ENCODE measurements around the gene TIGD1.
"Not testable (repeated sequence)": the region's sequence is repeated elsewhere in the genome, so short reads cannot be mapped to it uniquely, and the experiment has no call there.

Gene TIGD1

DNA sequence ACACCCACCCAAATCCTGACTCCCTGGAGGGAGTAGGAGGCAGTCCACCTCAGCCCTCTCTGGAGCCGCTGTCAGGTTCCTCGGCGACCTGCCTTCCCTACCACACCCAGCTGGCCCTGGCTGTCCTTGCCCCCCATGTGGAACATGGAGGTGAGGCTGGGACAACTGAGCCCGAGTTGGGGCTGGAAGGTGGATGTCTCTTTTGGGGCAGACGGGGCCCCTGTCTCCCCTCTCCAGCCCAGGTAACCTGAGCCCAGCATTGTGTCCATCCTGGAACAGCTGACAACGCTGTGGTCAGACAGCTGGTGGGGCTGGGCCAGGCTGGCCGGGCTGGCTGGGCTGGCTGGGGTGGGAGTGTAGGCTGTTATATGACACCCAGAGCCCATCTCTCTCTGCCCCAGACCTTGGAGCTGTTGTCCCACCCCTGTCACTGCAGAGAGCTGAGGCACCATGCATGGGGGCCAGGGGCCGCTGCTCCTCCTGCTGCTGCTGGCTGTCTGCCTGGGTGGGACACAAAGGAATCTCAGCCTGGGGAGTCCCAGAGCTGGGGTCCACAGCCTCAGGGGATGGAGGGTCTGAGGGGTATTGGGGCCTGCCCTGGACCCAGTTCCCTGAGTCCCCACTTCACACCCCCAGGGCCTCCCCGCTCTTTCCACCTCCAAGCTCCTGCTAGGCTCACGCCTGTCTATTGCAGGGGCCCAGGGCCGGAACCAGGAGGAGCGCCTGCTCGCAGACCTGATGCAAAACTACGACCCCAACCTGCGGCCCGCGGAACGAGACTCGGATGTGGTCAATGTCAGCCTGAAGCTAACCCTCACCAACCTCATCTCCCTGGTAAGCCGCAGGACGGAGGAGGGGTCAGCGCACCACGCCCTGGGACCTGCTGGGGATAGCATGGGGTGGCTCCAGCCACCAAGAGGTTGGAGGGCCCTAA lies 10.8 kb downstream of the TIGD1 start, which contains the start of gene CHRNG:
Gene CHRNG, plus strand, starts transcription at position 395 of the 934 bp plus-strand sequence. Its CDS starts 56 bp downstream, at position 451.
- no peak for DNase-seq (ENCODE audit: low spot score)

DNA sequence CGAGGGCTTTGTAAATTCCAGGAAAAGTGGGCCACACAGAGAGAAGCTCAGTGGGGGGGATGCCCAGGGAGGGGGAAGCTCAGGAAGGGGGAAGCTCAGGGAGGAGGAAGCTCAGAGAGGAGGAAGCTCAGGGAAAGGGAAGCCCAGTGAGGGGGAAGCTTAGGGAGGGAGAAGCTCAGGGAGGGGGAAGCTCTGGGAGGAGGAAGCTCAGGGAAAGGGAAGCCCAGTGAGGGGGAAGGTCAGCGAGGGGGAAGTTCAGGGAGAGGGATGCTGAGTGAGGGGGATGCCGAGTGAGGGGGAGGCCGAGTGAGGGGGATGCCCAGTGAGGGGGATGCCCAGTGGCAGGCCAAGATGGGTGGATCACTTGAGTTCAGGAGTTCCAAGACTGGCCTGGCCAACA lies 11.7 kb downstream of the TIGD1 start:
- no peak for DNase-seq (ENCODE audit: low spot score)

DNA sequence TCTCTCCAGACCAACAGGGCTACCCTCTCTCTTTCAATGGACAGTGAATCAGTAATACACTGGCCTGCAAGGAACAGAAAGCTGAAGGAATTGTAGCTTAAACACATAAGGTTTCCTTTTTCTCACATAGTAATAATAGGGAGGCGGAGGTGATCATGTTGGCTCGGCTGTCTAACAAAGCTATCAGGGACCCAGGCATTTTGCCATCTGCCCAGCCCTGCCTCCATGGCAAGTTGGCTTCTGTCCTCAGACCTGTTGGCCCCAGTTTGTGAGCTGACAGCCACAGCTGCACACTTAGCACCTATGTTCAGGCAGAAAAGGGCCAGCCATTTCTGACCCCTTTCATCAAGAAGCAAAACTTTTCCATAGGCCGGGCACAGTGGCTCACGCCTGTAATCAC lies 12.9 kb downstream of the TIGD1 start:
- no peak for DNase-seq (ENCODE audit: low spot score)

DNA sequence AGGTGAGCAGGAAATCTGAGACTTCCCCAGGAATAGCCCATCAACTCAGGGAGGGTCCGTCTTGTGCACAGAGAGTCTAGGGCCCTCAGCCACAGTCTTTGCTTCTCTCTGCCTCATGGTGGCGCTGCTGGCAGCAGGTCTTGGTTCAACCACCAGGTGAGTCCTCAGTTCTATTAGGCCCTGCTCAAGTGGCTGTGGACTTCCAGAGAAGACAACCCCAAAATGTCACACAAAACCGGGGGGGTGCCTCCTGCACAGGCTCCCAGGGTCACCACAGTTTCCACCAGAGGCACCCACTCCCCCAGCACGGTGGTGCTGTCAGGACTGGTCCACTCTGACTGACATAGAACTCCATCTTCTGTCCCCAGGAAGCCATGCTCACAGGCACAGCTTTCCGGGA lies 13.3 kb downstream of the TIGD1 start:
- DNase-seq (ENCODE audit: low spot score), result no peak

DNA sequence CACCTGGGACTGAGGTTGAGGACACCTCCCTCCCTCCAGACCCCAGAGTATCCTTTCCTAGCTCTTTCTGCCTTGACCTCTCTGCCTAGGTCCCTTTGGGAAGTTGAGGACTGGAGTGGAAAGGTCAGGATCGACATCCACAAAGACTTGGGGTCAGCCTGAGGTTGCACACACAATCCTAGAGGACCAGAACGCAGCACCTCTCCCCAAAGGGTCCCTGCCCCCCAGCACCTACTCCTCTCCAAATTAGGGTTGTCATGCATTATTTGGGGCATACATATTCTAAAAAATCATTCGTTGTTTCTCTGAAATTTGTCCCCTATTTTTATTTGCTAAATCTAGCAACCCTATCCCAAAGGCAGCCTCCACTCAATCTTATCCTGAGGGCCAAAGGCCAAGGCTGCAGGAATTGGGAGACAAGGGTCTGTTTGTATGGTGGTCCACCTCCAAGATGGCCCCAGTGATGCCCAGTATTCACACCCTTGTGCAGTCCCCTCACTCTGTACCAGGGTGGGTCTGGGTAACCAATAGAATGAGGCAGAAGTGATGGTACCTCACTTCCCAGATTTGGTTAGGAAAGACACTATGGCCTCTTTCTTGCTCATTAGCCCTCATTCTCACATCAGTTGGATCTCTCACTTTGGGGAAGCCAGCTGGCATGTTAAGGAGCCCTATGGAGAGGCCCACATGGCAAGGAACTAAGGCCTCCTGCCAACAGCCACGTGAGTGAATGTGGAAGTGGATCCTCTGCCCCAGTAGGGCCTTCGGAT lies 14.4 kb downstream of the TIGD1 start:
- no peak for DNase-seq (ENCODE audit: low spot score)

DNA sequence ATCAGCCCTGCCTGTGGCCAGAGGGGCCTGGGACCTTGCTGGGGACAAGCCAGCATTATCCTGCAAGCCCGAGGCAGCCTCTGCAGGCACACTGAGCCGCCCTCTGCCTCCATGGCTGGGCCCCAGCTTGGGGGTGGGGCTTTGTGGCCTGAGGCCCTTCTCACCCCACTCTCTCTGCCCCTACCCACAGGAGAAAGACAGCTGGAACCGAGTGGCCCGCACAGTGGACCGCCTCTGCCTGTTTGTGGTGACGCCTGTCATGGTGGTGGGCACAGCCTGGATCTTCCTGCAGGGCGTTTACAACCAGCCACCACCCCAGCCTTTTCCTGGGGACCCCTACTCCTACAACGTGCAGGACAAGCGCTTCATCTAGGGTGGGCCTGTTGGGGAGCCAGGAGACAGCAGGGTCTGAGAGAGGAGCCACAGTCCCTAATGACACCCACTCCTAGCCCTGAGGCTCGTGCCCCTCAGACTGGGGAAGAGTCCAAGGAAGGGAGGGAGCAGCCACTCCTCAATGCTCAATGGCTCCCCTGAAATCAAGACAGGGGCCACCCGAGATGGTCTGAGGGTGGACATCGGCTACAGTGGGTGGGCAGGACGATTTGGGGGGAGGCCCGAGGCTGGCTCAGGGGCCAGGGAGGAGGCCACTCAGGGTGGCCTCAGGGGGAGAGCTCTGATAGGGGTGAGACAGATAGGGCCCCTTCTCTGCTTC lies 15.3 kb downstream of the TIGD1 start:
- no peak for DNase-seq (ENCODE audit: low spot score)

DNA sequence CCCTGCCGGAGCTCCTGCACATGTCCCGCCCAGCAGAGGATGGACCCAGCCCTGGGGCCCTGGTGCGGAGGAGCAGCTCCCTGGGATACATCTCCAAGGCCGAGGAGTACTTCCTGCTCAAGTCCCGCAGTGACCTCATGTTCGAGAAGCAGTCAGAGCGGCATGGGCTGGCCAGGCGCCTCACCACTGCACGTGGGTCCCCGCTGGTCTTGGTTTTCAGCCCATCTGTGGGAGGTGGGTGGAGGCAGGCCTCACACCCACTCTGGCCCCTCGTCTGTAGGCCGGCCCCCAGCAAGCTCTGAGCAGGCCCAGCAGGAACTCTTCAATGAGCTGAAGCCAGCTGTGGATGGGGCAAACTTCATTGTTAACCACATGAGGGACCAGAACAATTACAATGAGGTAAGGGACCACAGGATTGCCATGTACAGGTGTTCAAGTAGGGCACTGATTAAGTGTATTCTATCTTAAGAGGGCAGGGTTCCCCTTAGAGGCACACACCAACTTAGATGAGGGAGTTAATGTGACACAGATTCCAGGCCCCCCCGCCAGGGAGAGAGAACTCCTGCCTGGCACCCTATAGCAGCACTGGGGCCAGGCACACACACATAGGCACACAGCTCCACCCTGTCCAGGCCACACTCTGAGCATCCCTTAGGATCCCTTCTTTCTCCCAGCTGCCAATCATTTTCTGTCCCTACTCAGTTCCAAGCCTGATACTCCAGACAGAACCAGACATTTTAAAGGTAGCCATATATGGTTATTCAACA lies 16.2 kb downstream of the TIGD1 start:
- no peak for DNase-seq (ENCODE audit: low spot score)

DNA sequence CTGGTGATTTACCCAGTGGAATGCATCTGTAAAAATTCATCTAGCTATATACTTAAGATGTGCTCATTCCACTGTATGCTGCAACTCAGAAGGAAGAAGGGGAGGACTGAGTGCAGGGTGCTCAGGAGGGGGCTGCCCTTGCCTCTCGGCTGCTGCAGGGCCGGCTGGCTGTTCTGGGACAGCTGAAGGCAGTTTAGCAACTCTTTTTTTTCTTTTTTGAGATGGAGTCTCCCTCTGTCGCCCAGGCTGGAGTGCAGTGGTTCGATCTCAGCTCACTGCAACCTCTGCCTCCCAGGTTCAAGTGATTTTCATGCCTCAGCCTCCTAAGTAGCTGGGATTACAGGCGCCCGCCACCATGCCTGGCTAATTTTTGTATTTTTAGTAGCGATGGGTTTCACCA lies 17.5 kb downstream of the TIGD1 start:
- not testable (repeated sequence) for DNase-seq (ENCODE audit: low spot score)

DNA sequence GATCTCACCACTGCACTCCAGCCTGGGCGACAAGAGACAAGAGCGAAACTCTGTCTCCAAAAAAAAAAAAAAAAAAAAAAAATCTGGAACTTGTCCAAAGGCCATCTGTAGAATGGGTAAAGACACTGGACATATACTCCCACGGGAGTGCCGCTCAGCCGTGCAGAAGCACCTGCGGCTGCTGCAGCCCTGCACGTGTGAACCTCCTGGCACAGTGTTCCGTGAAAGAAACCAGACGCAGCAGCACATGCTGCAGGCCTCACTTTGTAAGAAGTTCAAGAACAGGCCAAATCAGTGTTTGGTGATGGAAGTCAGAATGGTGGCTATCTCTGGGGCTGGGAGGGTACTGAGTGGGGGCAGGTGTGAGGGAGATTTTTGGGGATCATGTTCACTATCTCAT lies 17.9 kb downstream of the TIGD1 start:
- DNase-seq (ENCODE audit: low spot score), result no peak

DNA sequence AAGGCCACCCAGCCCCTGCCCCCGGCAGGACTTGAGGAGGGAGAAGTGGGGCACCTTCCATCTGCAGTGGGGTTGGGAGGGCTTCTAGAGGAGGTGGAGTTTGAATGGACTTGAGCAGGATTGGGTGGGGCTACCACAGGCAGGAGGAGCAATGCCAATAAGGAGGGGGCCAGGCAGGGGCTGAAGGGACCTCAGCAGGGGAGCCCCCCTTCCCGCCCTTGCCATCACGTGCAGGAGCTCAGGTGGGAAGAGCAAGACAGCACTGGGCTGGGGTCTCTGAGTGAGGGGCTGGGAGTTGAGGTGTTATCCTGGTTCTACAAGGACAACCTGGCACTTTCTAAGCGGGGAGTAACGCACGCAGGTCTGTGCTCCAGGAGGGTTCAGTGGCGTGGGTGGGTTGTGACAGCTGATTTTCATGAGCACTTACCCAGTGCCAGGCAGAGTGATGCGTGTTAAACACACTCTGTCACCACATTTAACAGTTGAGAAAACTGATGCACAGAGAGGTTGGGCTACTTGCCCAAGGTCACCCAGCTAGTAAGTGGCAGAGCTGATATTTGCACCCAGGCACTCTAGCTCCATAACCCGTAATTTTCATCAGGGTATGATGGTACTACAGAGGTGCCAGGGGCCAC lies 19.6 kb downstream of the TIGD1 start:
- DNase-seq (ENCODE audit: low spot score), result no peak

DNA sequence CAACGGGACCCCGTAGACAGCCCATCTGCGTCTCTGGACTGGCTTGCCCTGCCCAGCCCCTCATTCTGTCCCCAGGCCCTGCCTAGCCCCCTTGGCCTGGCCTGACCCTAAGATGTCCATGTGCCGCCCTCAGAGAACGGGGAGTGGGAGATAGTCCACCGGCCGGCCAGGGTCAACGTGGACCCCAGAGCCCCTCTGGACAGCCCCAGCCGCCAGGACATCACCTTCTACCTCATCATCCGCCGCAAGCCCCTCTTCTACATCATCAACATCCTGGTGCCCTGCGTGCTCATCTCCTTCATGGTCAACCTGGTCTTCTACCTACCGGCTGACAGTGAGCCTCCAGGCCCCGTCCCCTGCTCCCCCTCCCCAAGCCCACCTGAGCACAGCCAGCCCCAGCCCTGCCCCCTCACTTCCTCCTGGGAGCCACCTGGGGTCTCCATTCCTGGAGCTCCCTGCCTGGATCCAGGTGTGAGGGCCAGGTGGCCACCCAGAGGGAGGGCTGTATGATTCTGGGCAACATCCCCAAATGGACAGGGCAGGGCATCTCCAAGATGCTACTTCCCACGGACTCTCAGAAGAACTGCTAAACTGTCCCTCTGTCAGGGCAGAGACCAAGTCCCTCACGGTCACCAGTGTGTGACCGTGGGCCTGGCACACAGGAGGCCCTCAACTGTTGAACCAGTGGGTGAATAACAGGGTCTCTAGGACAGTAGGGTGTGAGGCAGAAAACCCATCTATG lies 20.4 kb downstream of the TIGD1 start:
- DNase-seq (ENCODE audit: low spot score), result no peak

DNA sequence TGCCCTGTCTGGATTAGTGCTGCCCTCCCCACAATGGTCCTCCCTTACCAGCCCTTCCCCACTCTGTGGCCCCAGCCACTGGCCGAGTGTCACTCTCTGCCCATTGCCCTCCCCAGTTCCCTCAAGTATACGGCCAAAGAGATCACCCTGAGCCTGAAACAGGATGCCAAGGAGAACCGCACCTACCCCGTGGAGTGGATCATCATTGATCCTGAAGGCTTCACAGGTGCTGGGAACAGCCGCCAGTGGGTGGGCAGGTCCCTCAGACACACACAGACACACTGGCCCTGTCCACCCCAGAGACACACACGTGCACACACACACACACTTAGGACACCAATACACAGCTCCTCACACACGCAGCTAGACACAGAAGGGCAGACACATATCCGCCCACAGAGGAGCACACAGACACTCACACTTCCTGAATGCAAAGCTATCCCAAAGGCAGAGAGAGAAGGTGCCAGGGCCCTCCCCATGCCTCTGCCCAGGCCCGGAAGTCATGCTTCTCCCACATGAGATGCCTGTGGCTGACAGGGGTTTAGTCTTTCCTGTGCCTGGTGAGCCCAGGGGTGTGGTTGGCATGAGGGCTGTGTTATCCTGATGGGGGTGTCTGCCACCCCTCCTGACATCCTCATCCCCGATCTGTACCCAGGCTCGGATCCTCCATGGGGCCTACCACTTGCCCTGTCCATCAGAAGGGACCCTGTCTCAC lies 21.5 kb downstream of the TIGD1 start:
- DNase-seq (ENCODE audit: low spot score), result no peak

DNA sequence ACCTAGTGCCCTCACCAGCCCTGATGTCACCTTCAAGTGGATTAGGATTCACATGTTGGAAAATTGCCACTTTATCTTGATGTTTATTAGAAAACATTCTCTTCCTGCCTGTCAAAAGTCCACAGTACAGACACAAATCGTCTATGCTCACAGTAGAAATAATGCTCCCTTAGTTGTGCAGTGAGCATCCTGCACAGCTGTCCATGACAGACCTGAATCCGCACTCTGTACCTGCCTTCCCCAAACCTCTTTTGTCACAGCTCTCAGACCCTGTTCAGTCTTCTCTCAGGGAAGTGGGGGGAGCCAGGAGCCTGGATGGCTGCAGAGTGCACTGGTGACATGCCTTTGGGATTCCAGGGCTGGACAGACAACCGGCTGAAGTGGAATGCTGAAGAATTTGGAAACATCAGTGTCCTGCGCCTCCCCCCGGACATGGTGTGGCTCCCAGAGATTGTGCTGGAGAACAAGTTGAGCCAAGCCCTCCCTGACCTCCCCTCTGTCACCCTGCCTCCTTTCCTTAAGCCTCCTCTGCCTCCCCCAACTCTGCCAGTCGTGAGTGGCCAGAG lies 22.4 kb downstream of the TIGD1 start:
- no peak for DNase-seq (ENCODE audit: low spot score)

DNA sequence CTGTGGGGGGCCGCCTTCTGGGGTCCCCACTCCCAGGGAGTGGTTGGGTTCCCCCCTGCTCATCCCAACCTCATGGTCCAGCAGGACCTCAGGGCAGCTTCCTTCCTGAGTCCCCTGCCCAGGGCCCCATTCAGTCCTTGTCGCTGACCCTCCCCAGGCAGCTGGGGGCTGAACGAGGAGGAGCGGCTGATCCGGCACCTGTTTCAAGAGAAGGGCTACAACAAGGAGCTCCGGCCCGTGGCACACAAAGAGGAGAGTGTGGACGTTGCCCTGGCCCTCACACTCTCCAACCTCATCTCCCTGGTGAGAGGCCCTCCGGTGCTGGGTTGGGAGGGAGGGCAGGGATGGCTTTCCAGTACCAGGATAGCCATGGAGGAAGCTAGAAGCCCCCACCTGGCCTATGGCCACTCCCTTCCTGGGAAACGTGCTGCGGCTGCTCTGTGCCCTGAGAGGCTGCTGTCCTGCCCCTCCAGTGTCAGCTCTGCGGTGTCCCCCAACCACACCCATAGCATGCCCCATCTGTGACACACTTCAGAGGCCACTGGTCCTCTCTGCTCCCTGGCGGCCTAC lies 23.9 kb downstream of the TIGD1 start:
- DNase-seq (ENCODE audit: low spot score), result no peak

DNA sequence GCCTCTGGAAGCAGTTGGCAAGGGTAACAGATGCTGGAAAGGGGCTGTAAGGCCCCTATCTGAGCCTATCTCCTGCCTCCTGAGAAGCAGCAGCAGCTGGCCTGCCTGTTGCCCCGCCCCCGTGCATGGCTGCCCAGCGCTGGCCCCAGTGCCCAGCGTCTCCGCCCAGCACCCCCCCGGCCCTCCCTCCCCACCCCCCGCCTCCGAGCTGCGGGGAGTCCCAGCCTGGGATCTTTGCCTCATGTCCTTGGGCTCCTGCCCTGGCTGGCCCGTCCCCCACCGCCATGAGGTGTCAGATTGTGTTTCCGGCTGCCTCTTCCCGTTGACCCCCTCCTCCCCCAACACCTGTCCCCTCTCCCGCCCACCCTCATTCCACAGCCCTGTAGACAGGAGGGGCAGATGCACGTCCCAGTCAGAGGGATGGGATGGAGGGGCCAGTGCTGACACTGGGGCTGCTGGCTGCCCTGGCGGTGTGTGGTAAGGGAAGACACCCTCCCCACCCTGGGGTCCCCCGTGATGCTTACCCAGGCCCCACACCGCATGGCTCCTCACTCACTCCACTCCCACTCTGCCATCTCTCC lies 24.5 kb downstream of the TIGD1 start, which contains the start of gene CHRND:
Gene CHRND, plus strand, starts transcription at position 370 of the 581 bp plus-strand sequence. Its CDS starts 56 bp downstream, at position 426.
- DNase-seq (ENCODE audit: low spot score), result peak; percentile 32

DNA sequence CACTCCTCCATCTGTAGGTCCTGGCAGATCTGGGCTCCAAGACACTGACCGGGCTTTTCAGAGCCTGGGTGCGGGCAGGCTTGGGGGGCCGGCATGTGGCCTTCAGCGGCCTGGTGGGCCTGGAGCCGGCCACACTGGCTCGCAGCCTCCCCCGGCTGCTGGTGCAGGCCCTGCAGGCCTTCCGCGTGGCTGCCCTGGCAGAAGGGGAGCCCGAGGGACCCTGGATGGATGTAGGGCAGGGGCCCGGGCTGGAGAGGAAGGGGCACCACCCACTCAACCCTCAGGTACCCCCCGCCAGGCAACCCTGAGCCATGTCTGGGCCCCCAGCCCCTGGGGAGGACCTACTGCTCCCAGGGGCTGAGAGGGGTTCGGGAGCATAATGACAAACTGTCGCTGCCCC lies 25.2 kb downstream of the TIGD1 start:
- no peak for DNase-seq (ENCODE audit: low spot score)

DNA sequence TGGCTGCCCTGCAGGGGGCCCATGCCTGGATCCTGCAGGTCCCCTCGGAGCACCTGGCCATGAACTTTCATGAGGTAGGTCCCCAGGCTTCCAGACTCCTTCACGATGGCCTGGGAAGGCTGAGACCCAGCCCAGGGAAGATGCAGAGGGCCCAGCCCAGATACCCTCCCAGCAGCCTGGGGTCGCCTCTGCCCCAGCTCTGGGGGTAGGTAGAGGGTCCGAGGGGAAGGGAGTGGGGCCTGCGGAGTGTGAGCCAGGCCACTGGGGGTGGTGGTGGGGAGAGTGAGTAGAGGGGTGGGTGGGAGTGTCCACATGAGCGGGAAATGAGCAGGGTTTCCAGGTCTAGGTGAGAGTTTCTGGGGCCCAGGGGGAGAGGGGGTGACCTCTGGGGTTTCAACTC lies 25.6 kb downstream of the TIGD1 start:
- DNase-seq (ENCODE audit: low spot score), result no peak

All from hepatic stellate cell (primary cell).